ENCODE measurements around the gene HSD17B11.
A peak's percentile ranks its signal among the peaks of the same experiment; 100 is the strongest.
"Not testable (repeated sequence)": the region's sequence is repeated elsewhere in the genome, so short reads cannot be mapped to it uniquely, and the experiment has no call there.

Gene HSD17B11, protein sequence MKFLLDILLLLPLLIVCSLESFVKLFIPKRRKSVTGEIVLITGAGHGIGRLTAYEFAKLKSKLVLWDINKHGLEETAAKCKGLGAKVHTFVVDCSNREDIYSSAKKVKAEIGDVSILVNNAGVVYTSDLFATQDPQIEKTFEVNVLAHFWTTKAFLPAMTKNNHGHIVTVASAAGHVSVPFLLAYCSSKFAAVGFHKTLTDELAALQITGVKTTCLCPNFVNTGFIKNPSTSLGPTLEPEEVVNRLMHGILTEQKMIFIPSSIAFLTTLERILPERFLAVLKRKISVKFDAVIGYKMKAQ

DNA sequence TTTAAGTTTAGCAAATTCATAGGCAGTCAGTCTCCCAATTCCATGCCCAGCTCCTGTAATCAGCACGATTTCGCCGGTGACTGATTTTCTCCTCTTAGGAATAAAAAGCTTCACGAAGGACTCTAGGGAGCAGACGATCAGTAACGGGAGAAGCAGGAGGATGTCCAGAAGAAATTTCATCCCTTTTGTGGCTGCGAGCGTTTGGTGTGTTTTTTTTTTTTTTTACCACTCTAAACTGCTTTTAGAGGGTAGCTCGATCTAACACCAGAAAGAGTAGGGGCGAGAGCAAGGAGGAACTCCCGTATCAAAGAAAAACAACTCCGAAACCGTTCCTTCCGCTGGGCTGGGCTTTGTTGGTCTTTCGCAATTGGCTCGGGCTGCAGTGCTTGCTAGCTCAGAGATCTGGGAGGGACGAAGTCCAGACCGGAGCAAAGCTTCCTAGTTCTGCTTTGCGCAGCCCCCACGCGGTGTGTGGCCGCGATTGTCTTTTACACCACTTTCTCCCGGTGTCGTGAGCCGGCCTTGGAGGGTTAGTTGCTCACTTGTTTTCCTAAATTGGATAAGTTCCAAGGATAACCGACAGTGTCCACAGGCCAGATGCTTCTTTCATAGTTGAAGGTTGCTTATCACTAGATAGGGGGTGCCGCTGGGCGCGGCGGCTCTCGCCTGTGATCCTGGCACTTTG lies at the start of gene HSD17B11:
HSD17B11 (minus strand) TSS at position 298 of the 685 bp plus-strand sequence; CDS start at position 180, 118 bp downstream.
- peak; percentile 36 for DNase-seq

DNA sequence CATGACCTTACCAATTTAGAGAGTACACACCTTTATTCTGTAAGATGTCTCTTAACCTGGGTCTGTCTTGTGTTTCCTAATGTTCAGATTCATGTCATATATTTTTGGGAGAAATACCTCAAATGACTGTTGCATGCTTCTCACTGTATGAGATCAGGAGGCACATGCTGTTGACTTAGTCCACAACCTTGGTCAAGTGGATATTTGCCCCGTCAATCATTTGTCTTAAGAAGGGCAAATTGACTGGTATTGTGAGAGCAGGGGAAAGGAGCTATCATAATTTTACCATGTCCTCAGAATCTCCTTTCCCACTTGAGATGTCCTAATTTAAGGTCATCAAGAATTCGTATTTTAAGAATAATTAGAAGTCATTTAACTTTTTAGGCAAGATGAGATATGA lies 42.4 kb upstream of the HSD17B11 start:
- DNase-seq, result no peak

DNA sequence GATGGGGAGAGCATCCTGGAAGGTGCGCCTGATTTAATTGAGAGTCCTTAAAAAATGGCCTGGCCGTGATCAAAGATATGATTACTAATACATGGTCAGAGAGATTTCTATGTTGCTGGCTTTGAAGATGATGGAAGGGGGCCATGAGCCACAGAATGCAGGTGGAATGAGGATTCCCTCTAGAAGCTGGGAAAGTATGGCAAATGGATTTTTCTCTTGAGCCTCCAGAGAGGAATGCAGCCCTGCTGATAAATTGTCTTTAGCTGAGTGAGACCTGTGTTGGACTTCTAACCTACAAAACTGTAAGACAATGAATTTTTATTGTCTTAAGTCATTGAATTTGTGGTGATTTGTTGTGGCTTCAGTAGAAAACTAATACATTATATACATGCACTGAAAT lies 39.0 kb upstream of the HSD17B11 start:
- DNase-seq, result no peak

DNA sequence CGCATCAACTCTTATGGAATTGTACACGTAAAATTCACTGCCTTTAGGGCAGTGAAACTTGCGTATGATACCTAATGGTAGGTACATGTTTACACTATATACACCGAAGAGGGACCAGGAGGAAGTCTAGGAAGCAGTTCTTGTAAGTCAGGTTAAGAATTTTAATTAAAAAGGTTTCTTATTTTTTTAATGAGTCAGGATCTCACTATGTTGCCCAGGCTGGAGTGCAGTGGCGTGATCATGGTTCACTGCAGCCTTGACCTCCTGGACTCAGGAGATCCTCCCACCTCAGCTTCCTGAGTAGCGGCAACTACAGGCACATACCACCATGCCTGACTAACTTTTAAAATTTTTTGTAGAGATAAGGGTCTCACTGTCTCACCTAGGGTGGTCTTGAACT lies 38.0 kb upstream of the HSD17B11 start:
- no peak for DNase-seq

DNA sequence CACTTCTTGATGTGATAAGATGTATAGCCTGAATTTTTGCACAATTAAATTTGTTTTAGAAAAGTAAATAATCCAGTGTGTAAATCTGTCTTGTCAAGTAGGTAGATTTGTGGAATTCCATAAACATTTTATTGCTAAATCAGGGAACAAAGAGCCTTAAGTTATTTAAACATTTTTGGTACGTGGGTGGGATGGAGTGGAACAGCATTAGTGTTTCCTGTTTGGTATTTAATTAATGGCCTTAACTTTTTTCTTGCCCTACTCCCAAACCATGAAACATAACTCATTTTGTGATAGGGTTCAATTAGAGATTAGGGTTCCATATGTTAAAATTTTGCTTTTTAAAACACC lies 36.5 kb upstream of the HSD17B11 start:
- DNase-seq, result no peak

DNA sequence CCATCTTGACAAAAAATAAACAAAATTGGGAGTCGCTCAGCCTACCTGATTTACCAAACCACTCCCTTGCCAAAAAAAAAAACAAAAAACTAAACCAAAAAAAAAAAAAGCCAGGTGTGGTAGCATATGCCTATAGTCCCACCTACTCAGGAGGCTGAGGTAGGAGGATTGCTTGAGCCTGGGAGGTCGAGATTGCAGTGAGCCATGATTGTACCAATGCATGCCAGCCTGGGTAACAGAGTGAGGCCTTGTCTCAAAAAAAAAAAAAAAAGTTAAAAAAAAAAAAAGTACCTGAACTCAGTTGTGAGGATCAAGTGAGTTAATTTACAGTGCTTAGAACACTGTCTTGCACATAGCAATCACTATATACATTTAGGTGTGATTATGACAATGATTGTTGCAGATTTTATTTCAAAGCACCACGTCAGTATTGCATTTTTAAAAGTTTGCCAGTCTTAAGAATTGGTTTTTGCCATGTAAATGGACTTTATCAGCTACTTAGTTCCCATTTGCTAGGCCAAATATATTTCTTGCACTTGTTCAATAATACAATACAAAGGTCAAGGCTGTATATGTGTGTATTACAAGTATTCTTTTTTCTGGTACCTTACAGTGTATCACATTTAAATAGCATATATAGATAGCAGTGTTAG lies 36.0 kb upstream of the HSD17B11 start:
- DNase-seq, result no peak

DNA sequence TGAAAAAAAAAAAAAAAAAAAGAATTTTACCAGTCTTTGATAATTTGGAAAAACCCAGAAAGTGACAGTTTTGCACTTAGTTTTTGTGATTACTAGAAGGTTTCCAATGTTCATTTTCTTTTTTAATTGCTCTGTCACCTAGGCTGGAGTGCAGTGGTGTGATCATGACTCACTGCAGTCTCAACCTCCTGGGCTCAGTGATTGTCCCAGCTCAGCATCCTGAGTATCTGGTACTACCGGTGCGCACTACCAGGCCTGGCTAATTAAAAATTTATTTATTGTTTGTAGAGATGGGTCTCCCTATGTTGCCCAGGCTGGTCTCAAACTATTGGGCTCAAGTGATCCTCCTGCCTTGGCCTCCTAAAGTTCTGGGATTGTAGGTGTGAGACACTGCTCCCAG lies 34.7 kb upstream of the HSD17B11 start:
- DNase-seq, result no peak

DNA sequence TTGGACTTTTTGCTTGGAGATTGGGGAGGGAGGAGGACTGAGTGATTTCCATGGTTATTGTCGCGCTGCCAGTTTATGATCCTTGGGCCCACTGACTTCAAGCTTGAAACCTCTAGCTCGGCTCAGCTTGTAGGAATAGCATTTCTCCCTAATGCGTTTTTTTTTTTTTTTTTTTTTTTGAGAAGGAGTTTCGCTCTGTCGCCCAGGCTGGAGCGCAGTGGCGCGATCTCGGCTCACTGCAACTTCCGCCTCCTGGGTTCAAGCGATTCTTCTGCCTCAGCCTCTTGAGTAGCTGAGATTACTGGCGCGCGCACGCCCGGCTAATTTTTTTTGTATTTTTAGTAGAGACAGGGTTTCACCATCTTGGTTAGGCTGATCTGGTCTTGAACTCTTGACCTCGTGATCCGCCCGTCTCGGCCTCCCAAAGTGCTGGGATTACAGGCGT lies 33.1 kb upstream of the HSD17B11 start:
- not testable (repeated sequence) for DNase-seq

DNA sequence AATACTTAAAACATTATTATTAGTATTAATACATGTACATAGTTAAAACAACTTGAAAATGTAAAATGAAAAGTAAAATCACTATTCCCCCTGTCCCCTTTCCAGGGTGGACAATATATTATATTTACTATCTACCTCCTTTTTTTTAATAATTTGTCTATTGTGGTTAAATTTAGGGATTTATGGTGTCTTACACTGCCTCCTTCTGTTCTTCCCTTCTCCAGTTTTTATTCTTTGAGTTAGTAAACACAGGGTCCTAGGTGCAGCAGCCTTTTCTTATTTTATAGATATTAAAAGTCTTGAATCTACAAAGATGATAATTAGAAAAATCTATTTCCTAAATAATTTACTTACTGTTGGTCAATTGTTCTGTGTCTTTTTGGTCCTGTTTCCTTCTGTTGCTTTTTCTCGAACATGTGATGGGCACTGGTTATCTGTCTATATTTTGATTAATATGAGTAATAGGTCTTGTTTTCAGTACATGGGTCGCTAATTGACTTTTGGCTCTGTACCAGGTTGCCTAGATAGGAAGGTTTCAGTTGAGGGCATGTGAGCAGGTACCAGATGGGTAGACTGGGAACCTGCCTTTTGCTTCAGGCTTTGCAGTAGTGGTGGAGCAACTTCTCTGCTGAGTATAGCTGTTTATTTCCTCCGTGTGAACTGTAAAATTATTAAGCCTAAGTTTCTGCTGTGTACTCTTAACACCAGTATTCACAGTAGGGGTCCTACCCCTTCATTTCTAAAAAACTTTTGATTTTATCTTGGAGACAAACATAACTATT lies 32.5 kb upstream of the HSD17B11 start:
- DNase-seq, result peak; percentile 57

DNA sequence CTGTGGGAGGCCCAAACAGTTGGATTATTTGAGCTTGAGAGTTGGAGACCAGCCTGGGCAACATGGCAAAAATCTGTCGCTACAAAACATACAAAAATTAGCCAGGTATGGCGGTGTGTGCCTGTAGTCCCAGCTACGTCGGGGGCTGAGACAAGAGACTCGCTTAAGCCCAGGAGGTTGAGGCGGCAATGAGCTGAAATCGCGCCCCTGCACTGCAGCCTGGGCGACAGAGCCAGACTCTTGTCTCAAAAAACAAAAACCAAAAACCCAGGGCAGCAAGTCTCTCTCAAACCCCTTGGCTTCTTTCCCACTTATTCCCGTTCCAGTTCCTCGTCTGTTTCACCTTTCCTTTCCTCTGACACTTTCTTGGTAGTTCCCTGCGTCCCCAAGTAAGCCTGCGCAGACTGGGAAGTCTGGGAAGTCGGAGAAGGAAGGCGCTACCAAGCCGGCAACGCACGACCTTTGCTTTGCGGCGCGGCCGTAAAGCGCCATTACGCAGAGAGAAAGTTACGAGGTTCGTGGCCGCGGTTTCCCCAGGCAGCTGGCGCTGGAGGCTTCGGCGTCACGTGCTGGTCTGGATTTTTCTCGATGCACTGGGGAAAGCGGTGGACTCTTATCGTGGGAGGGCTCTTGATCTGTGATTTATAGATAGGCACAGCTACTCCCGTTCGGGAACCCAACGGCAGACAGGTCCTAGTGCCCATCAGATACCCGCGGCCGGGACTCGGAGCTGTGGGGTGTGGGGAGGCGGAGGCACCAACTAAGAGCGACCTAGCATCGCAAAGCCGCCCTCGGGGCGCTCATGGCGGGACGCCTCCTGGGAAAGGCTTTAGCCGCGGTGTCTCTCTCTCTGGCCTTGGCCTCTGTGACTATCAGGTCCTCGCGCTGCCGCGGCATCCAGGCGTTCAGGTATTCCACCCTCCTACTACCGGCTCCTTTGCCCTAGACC lies 31.4 kb upstream of the HSD17B11 start, which contains the start of gene NUDT9:
NUDT9 (plus strand) TSS at position 470 of the 949 bp plus-strand sequence; CDS start at position 803, 333 bp downstream.
- DNase-seq, result peak; percentile 73

DNA sequence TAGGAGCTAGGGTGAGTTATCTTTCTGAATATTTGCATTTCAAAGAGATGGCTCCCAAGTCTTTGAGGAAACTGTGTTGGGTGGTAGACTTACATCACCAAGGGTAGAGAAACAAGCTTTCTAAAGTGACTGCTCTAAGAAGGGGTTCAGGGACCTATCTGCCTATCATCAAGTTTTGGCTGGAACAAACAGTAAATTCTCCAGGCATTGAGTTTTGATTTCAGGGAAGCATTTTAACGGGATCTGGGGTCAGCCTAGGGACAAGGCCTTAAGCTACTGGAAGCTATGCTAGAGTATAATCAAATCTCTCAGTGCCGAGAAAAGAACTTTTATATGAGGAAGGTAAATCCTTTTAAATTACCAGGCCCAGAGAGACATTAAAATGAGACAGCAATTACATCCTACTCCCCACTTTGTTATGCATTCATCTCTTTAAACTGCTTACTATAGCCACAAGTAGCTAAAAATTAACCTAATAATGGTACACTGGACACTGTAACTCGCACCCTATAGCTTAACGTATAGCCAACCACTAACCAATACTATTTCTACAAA lies 29.4 kb upstream of the HSD17B11 start:
- DNase-seq, result no peak

DNA sequence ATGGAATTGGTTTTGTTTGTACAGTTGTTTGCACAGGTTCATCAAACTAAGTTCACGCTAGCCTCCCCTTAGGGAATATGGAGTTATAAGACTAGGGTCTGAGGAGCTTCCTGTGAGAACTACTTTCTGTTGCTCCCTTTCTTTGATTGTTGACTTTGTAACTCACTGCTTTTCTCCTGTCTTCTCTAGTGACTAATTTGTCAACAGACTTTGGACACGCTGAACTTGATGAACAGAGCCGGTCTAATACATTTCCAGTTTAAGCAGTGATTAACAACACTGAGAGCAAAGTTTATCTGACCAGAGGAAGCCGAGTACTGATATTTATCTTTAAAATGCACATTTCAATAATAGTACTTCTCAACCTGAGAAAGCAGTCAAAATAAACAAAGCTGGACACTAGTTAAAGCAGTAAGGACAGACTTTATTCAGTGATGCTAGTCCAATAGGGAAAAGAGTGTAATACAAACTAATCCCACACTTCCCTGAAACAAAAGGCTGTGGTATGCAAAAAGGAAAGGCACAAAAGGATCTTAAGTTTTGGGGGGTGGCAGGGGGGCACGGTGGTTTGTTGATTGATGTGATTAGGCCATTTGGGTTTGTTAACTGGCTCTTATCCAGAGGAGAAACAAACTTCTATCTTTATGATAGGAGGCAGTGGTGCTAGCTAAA lies 28.7 kb upstream of the HSD17B11 start:
- no peak for DNase-seq

DNA sequence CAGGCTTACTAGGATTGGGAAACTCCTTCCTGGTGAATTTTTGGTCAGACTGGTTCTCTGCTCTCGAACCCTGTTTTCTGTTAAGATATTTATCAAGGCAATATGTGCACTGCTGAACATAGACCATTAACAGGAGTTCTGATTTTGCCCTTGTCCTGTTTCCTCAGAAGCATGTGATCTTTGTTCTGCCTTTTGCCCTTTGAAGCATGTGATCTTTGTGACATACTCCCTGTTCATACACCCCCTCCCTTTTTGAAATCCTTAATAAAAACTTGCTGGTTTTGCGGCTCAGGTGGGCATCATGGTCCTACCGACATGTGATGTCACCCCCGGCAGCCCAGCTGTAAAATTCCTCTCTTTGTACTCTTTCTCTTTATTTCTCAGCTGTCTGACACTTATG lies 27.4 kb upstream of the HSD17B11 start:
- DNase-seq, result not testable (repeated sequence)

DNA sequence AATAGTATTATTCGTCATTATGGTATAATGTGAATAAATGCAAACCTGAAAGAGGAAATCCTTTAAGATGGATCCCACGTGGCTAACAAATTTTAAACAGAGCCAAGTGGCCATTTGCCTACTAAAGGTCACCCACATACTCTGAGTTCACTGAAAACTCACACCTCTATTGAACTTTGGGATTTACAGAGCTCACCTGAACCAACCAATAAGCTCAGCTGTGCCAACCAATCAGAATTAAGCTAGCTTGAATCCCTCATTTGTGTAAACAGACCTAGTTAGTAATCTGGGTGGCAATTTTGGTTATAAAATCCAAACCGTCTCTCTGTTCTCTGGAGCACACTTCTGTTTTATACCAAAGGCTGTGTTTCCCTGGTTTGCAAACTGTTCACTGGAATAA lies 26.0 kb upstream of the HSD17B11 start:
- no peak for DNase-seq

DNA sequence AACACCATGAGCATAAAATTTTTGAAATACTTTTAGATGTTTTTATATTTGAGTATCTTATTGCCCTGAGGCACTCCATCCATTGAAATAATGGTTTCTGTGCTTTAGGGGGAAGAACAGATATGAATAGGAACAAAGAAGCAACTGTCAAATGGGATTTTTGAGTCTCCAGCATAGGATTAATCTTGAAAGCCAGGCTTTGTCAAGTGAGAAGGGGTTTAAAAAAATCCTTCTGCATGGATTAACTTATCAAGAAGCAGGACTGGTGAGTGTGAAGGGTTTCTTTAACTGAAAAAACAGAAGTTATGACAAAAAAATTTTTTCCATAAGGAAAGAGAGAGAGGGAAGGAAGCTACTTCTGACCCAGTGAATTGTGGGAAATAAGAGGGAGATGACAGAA lies 23.8 kb upstream of the HSD17B11 start:
- DNase-seq, result no peak

DNA sequence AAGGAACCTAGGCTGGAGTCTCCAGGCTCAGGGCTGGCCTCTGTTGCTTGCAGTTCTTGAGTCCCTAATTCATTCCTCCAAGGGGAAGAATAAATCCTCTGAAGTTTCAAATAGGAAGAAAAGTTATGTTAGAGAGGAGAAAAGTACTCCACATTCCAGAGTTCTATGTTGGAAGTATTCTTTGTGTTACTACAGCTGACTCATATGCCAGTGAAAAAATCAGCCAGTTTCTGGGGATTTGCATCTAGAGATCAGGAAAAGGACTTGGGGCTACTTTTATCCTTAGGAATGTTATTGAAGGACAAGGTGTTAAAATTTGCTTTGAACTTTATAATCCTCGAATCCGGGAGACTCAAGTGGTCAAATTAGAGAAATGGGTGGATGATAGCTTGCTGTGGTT lies 19.7 kb upstream of the HSD17B11 start:
- DNase-seq, result no peak

DNA sequence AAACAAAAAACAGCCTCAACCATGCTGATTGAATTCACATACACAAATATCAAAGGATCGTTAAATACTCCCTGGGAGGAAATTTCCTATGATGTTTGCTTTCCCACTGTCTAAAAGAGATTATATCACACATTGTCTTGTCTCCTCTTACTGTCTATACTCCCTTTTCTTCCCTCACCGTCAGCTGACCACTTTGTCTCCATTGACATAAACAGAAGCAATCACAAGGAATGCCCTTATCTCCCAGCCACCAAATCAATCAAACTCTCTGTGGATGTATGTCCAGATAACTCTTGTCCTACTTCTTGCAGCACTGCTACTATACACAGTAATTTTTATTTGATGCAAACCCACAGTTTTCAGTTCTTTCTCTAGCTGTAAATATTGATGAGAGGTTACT lies 19.2 kb upstream of the HSD17B11 start:
- no peak for DNase-seq

DNA sequence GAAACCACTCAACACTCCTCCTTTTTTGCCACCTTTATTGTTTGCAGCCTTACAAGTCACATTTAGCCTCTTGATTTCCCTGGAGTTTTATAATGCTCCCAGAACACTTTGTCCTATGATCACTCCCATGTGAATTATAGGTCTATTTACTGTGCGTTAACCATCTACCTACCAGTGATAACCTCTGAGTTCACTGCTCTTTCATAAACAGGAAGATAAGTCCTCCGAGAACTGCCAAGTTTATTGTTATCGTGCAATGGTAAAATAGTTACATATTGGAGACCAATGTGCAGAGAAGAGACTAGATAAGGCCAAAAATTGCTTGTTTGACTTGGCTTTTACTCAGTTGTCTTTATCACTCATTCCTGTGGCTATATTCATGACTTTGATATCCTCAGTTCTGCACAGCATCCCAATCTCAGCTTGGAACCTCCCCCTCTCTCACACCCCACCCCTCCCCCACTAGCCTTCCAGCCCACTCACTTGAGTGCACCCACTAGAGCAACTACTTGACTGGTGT lies 18.5 kb upstream of the HSD17B11 start:
- no peak for DNase-seq

DNA sequence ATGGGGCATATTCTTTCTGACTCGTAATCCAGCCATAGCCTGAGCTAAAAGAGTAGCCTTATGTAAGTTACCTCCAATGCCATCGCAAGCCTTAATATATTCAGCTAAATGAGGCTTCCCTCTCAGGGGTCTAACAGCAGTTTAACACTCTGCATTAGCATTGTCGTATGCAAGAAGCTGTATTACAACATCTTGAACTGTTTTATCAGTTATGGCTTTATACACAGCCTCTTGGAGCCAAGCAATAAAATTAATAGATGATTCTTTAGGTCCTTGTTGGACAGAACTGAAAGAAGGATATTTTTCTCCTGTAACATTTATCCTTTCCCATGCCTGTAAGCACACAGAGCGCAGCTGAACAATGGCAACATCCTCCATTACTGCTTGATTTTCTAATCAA lies 15.9 kb upstream of the HSD17B11 start:
- not testable (repeated sequence) for DNase-seq

DNA sequence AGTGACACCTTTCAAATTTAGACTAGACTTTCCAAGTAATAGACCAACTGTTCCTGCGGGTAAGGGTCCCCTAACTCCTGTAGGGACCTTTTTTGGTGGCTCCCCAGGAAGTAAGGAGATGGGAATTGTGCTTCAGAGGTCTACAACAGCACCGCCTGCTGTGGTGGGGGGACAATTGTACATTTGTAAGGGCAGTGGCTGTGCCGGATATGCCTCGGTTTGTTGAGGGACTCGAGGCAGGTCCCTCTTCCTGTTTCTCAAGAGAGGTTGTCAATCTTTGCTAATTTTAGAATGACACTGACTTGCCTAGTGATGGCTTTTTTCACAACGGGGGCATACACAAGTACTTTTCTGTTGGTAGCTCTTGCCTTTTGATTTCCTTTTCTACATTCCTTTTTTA lies 15.5 kb upstream of the HSD17B11 start:
- DNase-seq, result no peak

Measured in NCI-H2171 (cell line).